HepG2 (cell line): ENCODE data around the gene TMEM170B. TPM values are rescaled to one million over a fixed set of nuclear protein-coding genes. Genes with fewer than 3 reads are reported as not detected.

Experiments
- ATAC-seq: fragments of 200-7000 bp; cut with Tn5 transposase; 3 replicates; pipeline ENCODE4 v1.9.1; 2020; ENCODE audit warnings: mild to moderate bottlenecking, moderate library complexity
- BruUV-seq: library from RNA; stranded (reverse); fragments of 400-500 nt; replicated peaks from 2 replicates; lab custom pipeline; 2021; lab: Mats Ljungman, UMichigan
- CTCF ChIA-PET: fragments of 300-600 bp; formaldehyde crosslinking; extraction: SDS; loops from one replicate; lab custom pipeline; 2021; ENCODE audit warnings: low total read pairs, inconsistent platforms, low intra/inter-chr PET ratio; lab: Yijun Ruan, JAX
- POLR2A ChIA-PET: fragments of 350-600 bp; sonication (Branson Sonifier 250); formaldehyde crosslinking; loops from one replicate; lab custom pipeline; 2020; ENCODE audit warnings: antibody characterized with exemption, inconsistent platforms; lab: Yijun Ruan, JAX
- DNase-seq: peaks from one replicate; pipeline ENCODE4 v3.0.0-alpha.2; 2015; ENCODE audit warnings: low spot score
- FAIRE-seq: peaks from 3 replicates; lab custom pipeline; 2011; peaks lifted over from hg19 to GRCh38; lab: Jason Lieb, UNC
- H2AFZ ChIP-seq: one replicate; pipeline ENCODE4 v1.6.1; 2011; ENCODE audit warnings: low read length, inconsistent platforms
- H3K27ac ChIP-seq: fragments of 300-600 bp; 3 replicates; pipeline ENCODE4 v1.8.0; 2011; ENCODE audit warnings: mixed run types, mild to moderate bottlenecking, mixed read lengths, low read length, inconsistent platforms; ENCODE audit not compliant: insufficient read depth; ENCODE audit errors: extremely low read length
- H3K27me3 ChIP-seq, 2 experiments: fragments of 200-600 bp in 1 of 2; 2 replicates in 1 of 2; 3 replicates in 1 of 2; pipeline versions ENCODE4 v1.6.0 to v1.8.0; 2011; ENCODE audit warnings: low read length in 2 of 2, mild to moderate bottlenecking in 2 of 2, moderate library complexity in 2 of 2, inconsistent platforms in 1 of 2; ENCODE audit not compliant: insufficient read depth in 2 of 2, control insufficient read depth in 1 of 2
- H3K36me3 ChIP-seq, 2 experiments: fragments of 200-600 bp in 1 of 2; replicated peaks in 1 of 2; 2 replicates in 1 of 2; 3 replicates in 1 of 2; pipeline versions ENCODE4 v1.5.1 to v1.8.0; 2011; ENCODE audit warnings: low read length in 2 of 2, inconsistent platforms in 1 of 2; ENCODE audit not compliant: insufficient read depth in 2 of 2, control insufficient read depth in 1 of 2
- H3K4me1 ChIP-seq: 2 replicates; pipeline ENCODE4 v1.5.1; 2012; ENCODE audit warnings: low read length, inconsistent platforms; ENCODE audit not compliant: insufficient read depth
- H3K4me2 ChIP-seq: 2 replicates; pipeline ENCODE4 v1.6.0; 2011; ENCODE audit warnings: low read depth, low read length, inconsistent platforms
- H3K4me3 ChIP-seq, 3 experiments: fragments of 200-600 bp in 1 of 3; sonication (generic), shearing (Covaris generic) in 1 of 3; replicated peaks in 1 of 3; 2 replicates each; pipeline ENCODE4 v1.5.1; 2011 to 2016; ENCODE audit warnings: low read length in 3 of 3, inconsistent platforms in 2 of 3, low read depth in 2 of 3, mild to moderate bottlenecking in 2 of 3, control low read depth in 1 of 3, mixed read lengths in 1 of 3; ENCODE audit not compliant: insufficient read depth in 1 of 3
- H3K79me2 ChIP-seq: one replicate; pipeline ENCODE4 v1.6.1; 2011; ENCODE audit warnings: low read length, inconsistent platforms; ENCODE audit not compliant: insufficient read depth
- H3K9ac ChIP-seq: 2 replicates; pipeline ENCODE4 v1.6.0; 2011; ENCODE audit warnings: mild to moderate bottlenecking, low read depth, low read length, inconsistent platforms; ENCODE audit not compliant: insufficient read depth
- H3K9me3 ChIP-seq: 2 replicates; pipeline ENCODE4 v1.5.1; 2012; ENCODE audit warnings: mild to moderate bottlenecking, low read length
- H4K20me1 ChIP-seq: 2 replicates; pipeline ENCODE4 v1.6.0; 2011; ENCODE audit warnings: inconsistent platforms, mild to moderate bottlenecking, low read length, moderate library complexity; ENCODE audit not compliant: insufficient read depth
- ZNF530 ChIP-seq: sonication (generic); formaldehyde crosslinking; IDR thresholded peaks from 2 replicates; pipeline ENCODE4 v1.5.0; 2020; ENCODE audit warnings: low read depth, mild to moderate bottlenecking, missing genetic modification reagents
- ZNF670 ChIP-seq: sonication (generic); formaldehyde crosslinking; IDR thresholded peaks from 2 replicates; pipeline ENCODE4 v1.8.0; 2022; ENCODE audit warnings: mild to moderate bottlenecking, missing genetic modification reagents, borderline replicate concordance
- ZNF782 ChIP-seq: sonication (generic); formaldehyde crosslinking; IDR thresholded peaks from 2 replicates; pipeline ENCODE4 v1.4.0; 2020; ENCODE audit warnings: missing genetic modification reagents, mild to moderate bottlenecking, borderline replicate concordance
- WGBS: methylation state at CpG from one replicate; pipeline ENCODE4 v1.1.6; 2017; ENCODE audit warnings: low lambda C conversion rate; 5-methylcytosine and 5-hydroxymethylcytosine counted together
- in situ Hi-C: cut with HindIII; loops from 2 replicates; pipeline ENCODE4 v1.10.0; 2017; ENCODE audit warnings: low pct_unique_long_range_greater_than_20kb; ENCODE audit not compliant: extremely low pct_ligation_motif_present
- intact Hi-C: fragments of 100-400 bp; cut with micrococcal nuclease; formaldehyde crosslinking; loops from one replicate; pipeline ENCODE4 v1.10.0; 2022; ENCODE audit not compliant: unreplicated experiment
- polyA plus RNA-seq, 8 experiments: library from polyadenylated mRNA; depleted of rRNA in 3 of 8; stranded (reverse) in 7 of 8; unstranded in 1 of 8; fragments of >200 nt; fragmentation: Illumina TruSeq in 4 of 8; extraction: Trizol in 4 of 8; gene quantifications; 2 replicates each; pipeline versions ENCODE4 v1.2.1 to v1.2.3, GENCODE V29; 2011 to 2016; ENCODE audit warnings: low read depth in 4 of 8, missing spikeins in 1 of 8, mixed read lengths in 1 of 8; ENCODE audit not compliant: insufficient read depth in 1 of 8
- total RNA-seq, 5 experiments: library from RNA; depleted of rRNA; stranded (reverse); fragments of >200 nt; fragmentation: Illumina TruSeq; extraction: Trizol; gene quantifications; 2 replicates each; pipeline ENCODE4 v1.2.3, GENCODE V29; 2016; ENCODE audit warnings: low read depth in 1 of 5
- TF ChIP-seq, protein P1 (sequence below): sonication (generic); formaldehyde crosslinking; IDR thresholded peaks from 2 replicates; pipeline ENCODE4 v1.8.1; 2023; ENCODE audit warnings: mild to moderate bottlenecking, missing genetic modification reagents
- TF ChIP-seq, protein P2 (sequence below): sonication (generic); formaldehyde crosslinking; IDR thresholded peaks from 2 replicates; pipeline ENCODE4 v1.4.0; 2020; ENCODE audit warnings: mild to moderate bottlenecking, missing genetic modification reagents
- TF ChIP-seq, protein P3 (sequence below): fragments of 450-650 bp; IDR thresholded peaks from 2 replicates; pipeline ENCODE4 v1.6.1; 2016

TMEM170B gene
- total and polyA plus RNA-seq, 2 of the 13 experiments (the other 11 are each of a cell fraction or from before 2014, with no cell fraction given), result 3.3 to 9.4 TPM

- no TSS peak for BruUV-seq
- H3K27ac ChIP-seq, result no peak overlapping the region
- no peak for TF ChIP-seq ZNF782
- TF ChIP-seq, protein P1, sequence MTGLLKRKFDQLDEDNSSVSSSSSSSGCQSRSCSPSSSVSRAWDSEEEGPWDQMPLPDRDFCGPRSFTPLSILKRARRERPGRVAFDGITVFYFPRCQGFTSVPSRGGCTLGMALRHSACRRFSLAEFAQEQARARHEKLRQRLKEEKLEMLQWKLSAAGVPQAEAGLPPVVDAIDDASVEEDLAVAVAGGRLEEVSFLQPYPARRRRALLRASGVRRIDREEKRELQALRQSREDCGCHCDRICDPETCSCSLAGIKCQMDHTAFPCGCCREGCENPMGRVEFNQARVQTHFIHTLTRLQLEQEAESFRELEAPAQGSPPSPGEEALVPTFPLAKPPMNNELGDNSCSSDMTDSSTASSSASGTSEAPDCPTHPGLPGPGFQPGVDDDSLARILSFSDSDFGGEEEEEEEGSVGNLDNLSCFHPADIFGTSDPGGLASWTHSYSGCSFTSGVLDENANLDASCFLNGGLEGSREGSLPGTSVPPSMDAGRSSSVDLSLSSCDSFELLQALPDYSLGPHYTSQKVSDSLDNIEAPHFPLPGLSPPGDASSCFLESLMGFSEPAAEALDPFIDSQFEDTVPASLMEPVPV (CRISPR knock-in tag), result no peak
- TF ChIP-seq, protein P2, sequence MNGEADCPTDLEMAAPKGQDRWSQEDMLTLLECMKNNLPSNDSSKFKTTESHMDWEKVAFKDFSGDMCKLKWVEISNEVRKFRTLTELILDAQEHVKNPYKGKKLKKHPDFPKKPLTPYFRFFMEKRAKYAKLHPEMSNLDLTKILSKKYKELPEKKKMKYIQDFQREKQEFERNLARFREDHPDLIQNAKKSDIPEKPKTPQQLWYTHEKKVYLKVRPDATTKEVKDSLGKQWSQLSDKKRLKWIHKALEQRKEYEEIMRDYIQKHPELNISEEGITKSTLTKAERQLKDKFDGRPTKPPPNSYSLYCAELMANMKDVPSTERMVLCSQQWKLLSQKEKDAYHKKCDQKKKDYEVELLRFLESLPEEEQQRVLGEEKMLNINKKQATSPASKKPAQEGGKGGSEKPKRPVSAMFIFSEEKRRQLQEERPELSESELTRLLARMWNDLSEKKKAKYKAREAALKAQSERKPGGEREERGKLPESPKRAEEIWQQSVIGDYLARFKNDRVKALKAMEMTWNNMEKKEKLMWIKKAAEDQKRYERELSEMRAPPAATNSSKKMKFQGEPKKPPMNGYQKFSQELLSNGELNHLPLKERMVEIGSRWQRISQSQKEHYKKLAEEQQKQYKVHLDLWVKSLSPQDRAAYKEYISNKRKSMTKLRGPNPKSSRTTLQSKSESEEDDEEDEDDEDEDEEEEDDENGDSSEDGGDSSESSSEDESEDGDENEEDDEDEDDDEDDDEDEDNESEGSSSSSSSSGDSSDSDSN, result no peak
- TF ChIP-seq, protein P3, sequence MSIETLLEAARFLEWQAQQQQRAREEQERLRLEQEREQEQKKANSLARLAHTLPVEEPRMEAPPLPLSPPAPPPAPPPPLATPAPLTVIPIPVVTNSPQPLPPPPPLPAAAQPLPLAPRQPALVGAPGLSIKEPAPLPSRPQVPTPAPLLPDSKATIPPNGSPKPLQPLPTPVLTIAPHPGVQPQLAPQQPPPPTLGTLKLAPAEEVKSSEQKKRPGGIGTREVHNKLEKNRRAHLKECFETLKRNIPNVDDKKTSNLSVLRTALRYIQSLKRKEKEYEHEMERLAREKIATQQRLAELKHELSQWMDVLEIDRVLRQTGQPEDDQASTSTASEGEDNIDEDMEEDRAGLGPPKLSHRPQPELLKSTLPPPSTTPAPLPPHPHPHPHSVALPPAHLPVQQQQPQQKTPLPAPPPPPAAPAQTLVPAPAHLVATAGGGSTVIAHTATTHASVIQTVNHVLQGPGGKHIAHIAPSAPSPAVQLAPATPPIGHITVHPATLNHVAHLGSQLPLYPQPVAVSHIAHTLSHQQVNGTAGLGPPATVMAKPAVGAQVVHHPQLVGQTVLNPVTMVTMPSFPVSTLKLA, result peak; percentile 73
- TF ChIP-seq ZNF530 (CRISPR knock-in tag), result no peak
- TF ChIP-seq ZNF670 (CRISPR knock-in tag), result no peak
- no peak overlapping the region for H3K9ac ChIP-seq
- peaks cover 0 to 2% of the 10 kb centered on the region in 2 experiments; a peak in 1 of 5 replicates for H3K27me3 ChIP-seq
- 61% methylated on average over 5 of the region's 5 CpGs for WGBS
- DNase-seq (no peak), FAIRE-seq (no peak), ATAC-seq (no peak)
- ChIA-PET CTCF (no interaction called here), POLR2A (no interaction called here)
- intact Hi-C loops (no loop called here), in situ Hi-C loops (no loop called here)
- no peaks in the 10 kb centered on the region for H3K79me2 ChIP-seq
- H3K36me3 ChIP-seq, result no peaks in the 10 kb centered on the region
- no peak overlapping the region for H2AFZ ChIP-seq
- H3K4me1 ChIP-seq, result no peaks in the 10 kb centered on the region
- H3K4me2 ChIP-seq, result no peak overlapping the region
- no peak overlapping the region for H3K4me3 ChIP-seq
- no peaks in the 10 kb centered on the region for H4K20me1 ChIP-seq
- no peaks in the 10 kb centered on the region for H3K9me3 ChIP-seq
These were observed 77.7 kb downstream of the TMEM170B start for GRCh38 chr6:11615214-11615602.
